SK-N-MC (cell line): ENCODE results near the gene GMDS.
A peak's percentile ranks its signal among the peaks of the same experiment; 100 is the strongest.

Experiments used
- DNase-seq: peaks from one replicate; pipeline ENCODE4 v3.0.0-alpha.2; 2011; ENCODE audit warnings: low read depth, low spot score
- H3K27ac ChIP-seq: fragments of 200-600 bp; sonication (generic); 2 replicates; pipeline ENCODE4 v1.5.1; 2016; ENCODE audit warnings: mixed run types
- H3K36me3 ChIP-seq: fragments of 200-600 bp; sonication (generic); 2 replicates; pipeline ENCODE4 v1.6.1; 2017; ENCODE audit warnings: antibody characterized with exemption, low read length, mixed read lengths; ENCODE audit not compliant: insufficient read depth
- H3K4me3 ChIP-seq: fragments of 200-600 bp; sonication (generic); 2 replicates; pipeline ENCODE4 v1.5.1; 2016
- H3K9ac ChIP-seq: fragments of 200-600 bp; sonication (generic); 2 replicates; pipeline ENCODE4 v1.8.0; 2017; ENCODE audit warnings: mixed run types, mixed read lengths; ENCODE audit not compliant: insufficient read length
- H3K9me3 ChIP-seq: fragments of 200-600 bp; sonication (generic); 2 replicates; pipeline ENCODE4 v1.6.1; 2017; ENCODE audit warnings: low read depth, mild to moderate bottlenecking, antibody characterized with exemption, low read length, moderate library complexity, mixed read lengths
- EZH2 ChIP-seq: fragments of 200-600 bp; sonication (generic); IDR thresholded peaks from one replicate; pipeline ENCODE4 v1.6.1; 2017; ENCODE audit warnings: antibody characterized with exemption
- FOXP2 ChIP-seq: optimal IDR thresholded peaks from 2 replicates; pipeline ENCODE3; 2011; ENCODE audit warnings: mild to moderate bottlenecking, moderate library complexity; ENCODE audit not compliant: insufficient read depth; ENCODE audit errors: extremely low read length, control extremely low read depth
- POLR2AphosphoS5 ChIP-seq: IDR thresholded peaks from 2 replicates; pipeline ENCODE4 v1.6.1; 2012; ENCODE audit warnings: mild to moderate bottlenecking, low read depth, low read length, borderline replicate concordance

The GMDS gene

GRCh38 chr6:2245103-2245876 lies at the start of gene GMDS:
Gene GMDS (minus strand): TSS chr6:2245605.
- no peaks in the 10 kb centered on the region for H3K36me3 ChIP-seq
- TF ChIP-seq FOXP2 (peak; percentile 17), POLR2AphosphoS5 (peak; percentile 85), EZH2 (no peak)

GRCh38 chr6:2285510-2285909 lies 40.1 kb upstream of the GMDS start:
- H3K4me3 ChIP-seq, result no peak overlapping the region
- H3K27ac ChIP-seq, result no peak overlapping the region
- H3K9ac ChIP-seq, result no peak overlapping the region
- no peak for DNase-seq
- TF ChIP-seq EZH2, result no peak
- no peaks in the 10 kb centered on the region for H3K36me3 ChIP-seq
- no peaks in the 10 kb centered on the region for H3K9me3 ChIP-seq

More at GRCh38 chr6:2245103-2245876, at the start of gene GMDS:
- H3K4me3 ChIP-seq, result peak within 1 kb of the TSS; percentile 97
- H3K9me3 ChIP-seq, result no peaks in the 10 kb centered on the region
- H3K9ac ChIP-seq, result peak within 1 kb of the TSS; percentile 96
- DNase-seq, result no peak
- no peak within 1 kb of the TSS for H3K27ac ChIP-seq

GRCh38 chr6:2275892-2276242 lies 30.5 kb upstream of the GMDS start:
- no peaks in the 10 kb centered on the region for H3K36me3 ChIP-seq
- DNase-seq, result no peak
- TF ChIP-seq FOXP2 (no peak), EZH2 (no peak), POLR2AphosphoS5 (no peak)
- no peak overlapping the region for H3K27ac ChIP-seq
- no peaks in the 10 kb centered on the region for H3K9me3 ChIP-seq
- H3K4me3 ChIP-seq, result no peak overlapping the region
- H3K9ac ChIP-seq, result no peak overlapping the region

- DNase-seq, result no peak
- no peaks in the 10 kb centered on the region for H3K36me3 ChIP-seq
- TF ChIP-seq POLR2AphosphoS5, result no peak
- no peak for TF ChIP-seq EZH2
- no peak for TF ChIP-seq FOXP2
- H3K4me3 ChIP-seq, result no peak overlapping the region
- H3K9ac ChIP-seq, result no peak overlapping the region
- no peaks in the 10 kb centered on the region for H3K9me3 ChIP-seq
- no peak overlapping the region for H3K27ac ChIP-seq
These were observed 29.8 kb upstream of the GMDS start for GRCh38 chr6:2274981-2275891.

- Histone ChIP-seq H3K36me3 (no peaks in the 10 kb centered on the region), H3K9me3 (no peaks in the 10 kb centered on the region), H3K9ac (no peak overlapping the region), H3K27ac (no peak overlapping the region), H3K4me3 (no peak overlapping the region)
- no peak for DNase-seq
- TF ChIP-seq FOXP2 (no peak), POLR2AphosphoS5 (no peak), EZH2 (no peak)
These were observed 27.3 kb upstream of the GMDS start for GRCh38 chr6:2272696-2273095.

GRCh38 chr6:2270054-2270453 lies 24.6 kb upstream of the GMDS start:
- H3K36me3 ChIP-seq, result no peaks in the 10 kb centered on the region

GRCh38 chr6:2266841-2267240 lies 21.4 kb upstream of the GMDS start:
- no peak for DNase-seq
- no peak for TF ChIP-seq POLR2AphosphoS5
- TF ChIP-seq FOXP2, result no peak
- TF ChIP-seq EZH2, result no peak
- Histone ChIP-seq H3K27ac (peak overlapping the region; percentile 21; the same call in 1 of the 2 replicates), H3K36me3 (no peaks in the 10 kb centered on the region), H3K4me3 (no peak overlapping the region), H3K9me3 (no peaks in the 10 kb centered on the region), H3K9ac (no peak overlapping the region)

More at GRCh38 chr6:2270054-2270453, 24.6 kb upstream of the GMDS start:
- Histone ChIP-seq H3K9me3 (no peaks in the 10 kb centered on the region), H3K4me3 (no peak overlapping the region), H3K9ac (no peak overlapping the region), H3K27ac (no peak overlapping the region)
- DNase-seq, result no peak
- TF ChIP-seq POLR2AphosphoS5 (no peak), FOXP2 (no peak)

- H3K9me3 ChIP-seq, result no peaks in the 10 kb centered on the region
- TF ChIP-seq POLR2AphosphoS5 (no peak), FOXP2 (no peak), EZH2 (no peak)
- DNase-seq, result no peak
- no peaks in the 10 kb centered on the region for H3K36me3 ChIP-seq
- H3K4me3 ChIP-seq, result no peak overlapping the region
- no peak overlapping the region for H3K9ac ChIP-seq
- H3K27ac ChIP-seq, result no peak overlapping the region
These were observed 20.8 kb upstream of the GMDS start for GRCh38 chr6:2266031-2266795.
